ENCODE data around the gene CMIP. TPM values are rescaled to one million over a fixed set of nuclear protein-coding genes. Genes with fewer than 3 reads are reported as not detected.

Gene CMIP
- polyA plus RNA-seq, 1 of the 3 experiments (the other 2 are of a cell fraction), result 5.4 TPM

- Histone ChIP-seq H3K4me1 (ENCODE audit: control insufficient read depth in 1 of 2, insufficient read depth in 2 of 2, low read depth in 1 of 2, low read length in 1 of 2) (peaks cover 0 to 2% of the 10 kb centered on the region in 2 experiments; a peak in 1 of 4 replicates), H3K4me3 (ENCODE audit: low read depth in 2 of 2, low read length in 1 of 2) (no peak overlapping the region), H3K9ac (no peak overlapping the region), H3K4me2 (no peak overlapping the region), H3F3A (replicated peaks; ENCODE audit: insufficient read depth) (peaks cover 11% of the 10 kb centered on the region), H3K27me3 (ENCODE audit: insufficient read depth) (no peaks in the 10 kb centered on the region), H3K79me2 (ENCODE audit: insufficient read depth) (no peaks in the 10 kb centered on the region), H2AFZ (ENCODE audit: low read depth) (no peak overlapping the region), H3K36me3 (replicated peaks in 1 of 2; ENCODE audit: control insufficient read depth in 1 of 2, insufficient read depth in 2 of 2, low read length in 1 of 2) (no peaks in the 10 kb centered on the region), H3K9me3 (no peaks in the 10 kb centered on the region), H3K27ac (ENCODE audit: low read depth in 2 of 2, low read length in 1 of 2) (no peak overlapping the region), H4K20me1 (ENCODE audit: insufficient read depth) (no peaks in the 10 kb centered on the region), H3K9me2 (no peaks in the 10 kb centered on the region)
- DNase-seq, result no peak
- ChIA-PET POLR2A (no interaction called here), CTCF (no interaction called here)
- TF ChIP-seq FOSL2 (IDR thresholded peaks at IDR 0.05; ENCODE audit: borderline replicate concordance, low read depth) (no peak), ELF1 (IDR thresholded peaks at IDR 0.05) (no peak), TCF12 (IDR thresholded peaks at IDR 0.05) (no peak), GATA2 (CRISPR knock-in tag; IDR thresholded peaks at IDR 0.05) (no peak), TAF1 (IDR thresholded peaks at IDR 0.05; ENCODE audit: borderline replicate concordance, low read depth, low read length) (no peak), ZBTB33 (IDR thresholded peaks at IDR 0.05; ENCODE audit: borderline replicate concordance, low read depth) (no peak), REST (IDR thresholded peaks at IDR 0.05; ENCODE audit: low read depth, low read length) (no peak), NRF1 (IDR thresholded peaks at IDR 0.05; ENCODE audit: low read depth, low read length) (no peak), MXI1 (IDR thresholded peaks at IDR 0.05; ENCODE audit: low read depth, low read length) (no peak), JUND (IDR thresholded peaks at IDR 0.05) (no peak)
- 80% methylated on average over 9 of the region's 9 CpGs for WGBS (ENCODE audit: low lambda C conversion rate)
Measured at GRCh38 chr16:81408409-81408950, 36.1 kb upstream of the CMIP start.

GRCh38 chr16:81409016-81409556 is 35.5 kb upstream of the CMIP start:
- POLR2A ChIA-PET, result no interaction called here
- Histone ChIP-seq H3K79me2 (ENCODE audit: insufficient read depth) (no peaks in the 10 kb centered on the region), H3K9me3 (no peaks in the 10 kb centered on the region), H4K20me1 (ENCODE audit: insufficient read depth) (no peaks in the 10 kb centered on the region), H3K9ac (no peak overlapping the region), H3K4me2 (no peak overlapping the region), H3K27me3 (ENCODE audit: insufficient read depth) (no peaks in the 10 kb centered on the region), H3K4me3 (ENCODE audit: low read depth in 2 of 2, low read length in 1 of 2) (no peak overlapping the region), H2AFZ (ENCODE audit: low read depth) (no peak overlapping the region), H3K27ac (ENCODE audit: low read depth in 2 of 2, low read length in 1 of 2) (no peak overlapping the region), H3F3A (replicated peaks; ENCODE audit: insufficient read depth) (peaks cover 11% of the 10 kb centered on the region), H3K9me2 (no peaks in the 10 kb centered on the region), H3K36me3 (replicated peaks in 1 of 2; ENCODE audit: control insufficient read depth in 1 of 2, insufficient read depth in 2 of 2, low read length in 1 of 2) (no peaks in the 10 kb centered on the region), H3K4me1 (ENCODE audit: control insufficient read depth in 1 of 2, insufficient read depth in 2 of 2, low read depth in 1 of 2, low read length in 1 of 2) (no peaks in the 10 kb centered on the region; a peak in 1 of 4 replicates)
- TF ChIP-seq NFIC (IDR thresholded peaks at IDR 0.05; ENCODE audit: borderline replicate concordance), result no peak
- no peak for TF ChIP-seq TEAD4 (IDR thresholded peaks at IDR 0.05; ENCODE audit: borderline replicate concordance, insufficient read depth)
- TF ChIP-seq EP300 (IDR thresholded peaks at IDR 0.05; ENCODE audit: borderline replicate concordance in 1 of 2, low read depth in 1 of 2, low read length in 1 of 2), result no peak
- TF ChIP-seq RFX5 (IDR thresholded peaks at IDR 0.05; ENCODE audit: low read length), result no peak
- TF ChIP-seq SMC3 (IDR thresholded peaks at IDR 0.05; ENCODE audit: low read depth, low read length), result no peak
- no peak for TF ChIP-seq FOXJ3 (CRISPR knock-in tag; IDR thresholded peaks at IDR 0.05)
- TF ChIP-seq MEF2A (IDR thresholded peaks at IDR 0.05; ENCODE audit: borderline replicate concordance, low read depth), result no peak
- no peak for TF ChIP-seq CHD2 (IDR thresholded peaks at IDR 0.05; ENCODE audit: low read length, partially characterized antibody)
- TF ChIP-seq MXI1 (IDR thresholded peaks at IDR 0.05; ENCODE audit: low read depth, low read length), result no peak
- no peak for TF ChIP-seq RCOR1 (IDR thresholded peaks at IDR 0.05; ENCODE audit: low read length)
- no peak for TF ChIP-seq POLR2AphosphoS5 (IDR thresholded peaks at IDR 0.05; ENCODE audit: low read depth, low read length)
- no peak for TF ChIP-seq TAF1 (IDR thresholded peaks at IDR 0.05; ENCODE audit: borderline replicate concordance, low read depth, low read length)
- TF ChIP-seq RXRA (IDR thresholded peaks at IDR 0.05; ENCODE audit: borderline replicate concordance, low read depth), result no peak
- WGBS (ENCODE audit: low lambda C conversion rate), result 94% methylated on average over 12 of the region's 13 CpGs
- CTCF ChIA-PET, result no interaction called here
- DNase-seq, result no peak

Measured in SK-N-SH (cell line).